Mucosa of stomach (tissue), 1 donor: ENCODE results near the gene GPR62.

Source experiments
- H3K27me3 ChIP-seq: one replicate; pipeline ENCODE4 v1.7.0; 2013; ENCODE audit warnings: mild to moderate bottlenecking, low read length; ENCODE audit not compliant: control insufficient read depth, insufficient read depth
- H3K36me3 ChIP-seq: one replicate; pipeline ENCODE4 v1.7.0; 2013; ENCODE audit warnings: low read length; ENCODE audit not compliant: control insufficient read depth, insufficient read depth
- H3K4me1 ChIP-seq: one replicate; pipeline ENCODE4 v1.7.0; 2013; ENCODE audit warnings: mild to moderate bottlenecking, low read length; ENCODE audit not compliant: control insufficient read depth, insufficient read depth
- H3K4me3 ChIP-seq: one replicate; pipeline ENCODE4 v1.7.0; 2013; ENCODE audit warnings: low read length
- H3K9ac ChIP-seq: one replicate; pipeline ENCODE4 v1.7.0; 2013; ENCODE audit warnings: mild to moderate bottlenecking, low read length, moderate library complexity
- H3K9me3 ChIP-seq: one replicate; pipeline ENCODE4 v1.7.0; 2013; ENCODE audit warnings: mild to moderate bottlenecking, low read length, moderate library complexity; ENCODE audit not compliant: control insufficient read depth
- donor health status: Pancreatic carcinoma.

GPR62 gene

GRCh38 chr3:51941798-51942602, 13.2 kb upstream of the GPR62 start, which contains the start of the genes PARP3 and RRP9:
Gene PARP3, plus strand, starts transcription at chr3:51942363. Its CDS starts 993 bp downstream, at chr3:51943356.
Gene RRP9, minus strand, starts transcription at chr3:51941904. Its CDS starts 37 bp downstream, at chr3:51941867.
- Histone ChIP-seq H3K9me3 (no peaks in the 10 kb centered on the region), H3K4me3 (peak within 1 kb of the TSS; percentile 92), H3K4me1 (peaks cover 28% of the 10 kb centered on the region), H3K9ac (peak within 1 kb of the TSS; percentile 94), H3K36me3 (peaks cover 4% of the 10 kb centered on the region), H3K27me3 (no peaks in the 10 kb centered on the region)

GRCh38 chr3:51942603-51943450, 12.4 kb upstream of the GPR62 start:
- no peaks in the 10 kb centered on the region for H3K9me3 ChIP-seq
- H3K4me3 ChIP-seq, result peak overlapping the region; percentile 92
- no peaks in the 10 kb centered on the region for H3K36me3 ChIP-seq
- peak overlapping the region; percentile 94 for H3K9ac ChIP-seq
- H3K27me3 ChIP-seq, result no peaks in the 10 kb centered on the region
- peaks cover 28% of the 10 kb centered on the region for H3K4me1 ChIP-seq

- no peaks in the 10 kb centered on the region for H3K27me3 ChIP-seq
- H3K9me3 ChIP-seq, result no peaks in the 10 kb centered on the region
- H3K4me1 ChIP-seq, result peaks cover 28% of the 10 kb centered on the region
- H3K9ac ChIP-seq, result peak overlapping the region; percentile 94
- H3K4me3 ChIP-seq, result no peak overlapping the region
- H3K36me3 ChIP-seq, result no peaks in the 10 kb centered on the region
Observed at GRCh38 chr3:51943451-51944391, 11.5 kb upstream of the GPR62 start.

- no peak overlapping the region for H3K4me3 ChIP-seq
- H3K27me3 ChIP-seq, result no peaks in the 10 kb centered on the region
- no peaks in the 10 kb centered on the region for H3K36me3 ChIP-seq
- H3K9ac ChIP-seq, result no peak overlapping the region
- H3K9me3 ChIP-seq, result no peaks in the 10 kb centered on the region
- peaks cover 28% of the 10 kb centered on the region for H3K4me1 ChIP-seq
Observed at GRCh38 chr3:51944451-51945021, 10.6 kb upstream of the GPR62 start.

- no peaks in the 10 kb centered on the region for H3K36me3 ChIP-seq
- peaks cover 27% of the 10 kb centered on the region for H3K4me1 ChIP-seq
- H3K4me3 ChIP-seq, result no peak overlapping the region
- H3K27me3 ChIP-seq, result no peaks in the 10 kb centered on the region
- no peak overlapping the region for H3K9ac ChIP-seq
- H3K9me3 ChIP-seq, result no peaks in the 10 kb centered on the region
Observed at GRCh38 chr3:51945031-51945840, 9.9 kb upstream of the GPR62 start.

GRCh38 chr3:51945926-51946705, 9.1 kb upstream of the GPR62 start:
- Histone ChIP-seq H3K4me1 (peaks cover 18% of the 10 kb centered on the region), H3K9ac (no peak overlapping the region), H3K27me3 (no peaks in the 10 kb centered on the region), H3K9me3 (no peaks in the 10 kb centered on the region), H3K4me3 (no peak overlapping the region), H3K36me3 (no peaks in the 10 kb centered on the region)

GRCh38 chr3:51946796-51947195, 8.4 kb upstream of the GPR62 start:
- H3K27me3 ChIP-seq, result no peaks in the 10 kb centered on the region
- peaks cover 16% of the 10 kb centered on the region for H3K4me1 ChIP-seq
- H3K4me3 ChIP-seq, result no peak overlapping the region
- H3K36me3 ChIP-seq, result no peaks in the 10 kb centered on the region
- no peaks in the 10 kb centered on the region for H3K9me3 ChIP-seq
- no peak overlapping the region for H3K9ac ChIP-seq

GRCh38 chr3:51947215-51947900, 7.8 kb upstream of the GPR62 start:
- no peaks in the 10 kb centered on the region for H3K36me3 ChIP-seq
- no peaks in the 10 kb centered on the region for H3K9me3 ChIP-seq
- H3K9ac ChIP-seq, result no peak overlapping the region
- no peak overlapping the region for H3K4me3 ChIP-seq
- peaks cover 13% of the 10 kb centered on the region for H3K4me1 ChIP-seq
- no peaks in the 10 kb centered on the region for H3K27me3 ChIP-seq

GRCh38 chr3:51948016-51948580, 7.1 kb upstream of the GPR62 start:
- H3K36me3 ChIP-seq, result no peaks in the 10 kb centered on the region
- no peak overlapping the region for H3K9ac ChIP-seq
- no peak overlapping the region for H3K4me3 ChIP-seq
- no peaks in the 10 kb centered on the region for H3K9me3 ChIP-seq
- no peaks in the 10 kb centered on the region for H3K27me3 ChIP-seq
- peaks cover 5% of the 10 kb centered on the region for H3K4me1 ChIP-seq

- no peaks in the 10 kb centered on the region for H3K9me3 ChIP-seq
- no peaks in the 10 kb centered on the region for H3K4me1 ChIP-seq
- no peak overlapping the region for H3K9ac ChIP-seq
- no peaks in the 10 kb centered on the region for H3K36me3 ChIP-seq
- no peaks in the 10 kb centered on the region for H3K27me3 ChIP-seq
- no peak overlapping the region for H3K4me3 ChIP-seq
Observed at GRCh38 chr3:51949121-51949520, 6.1 kb upstream of the GPR62 start.
